NCI-H1092 (cell line): Measurements from ENCODE around the gene NOD2.

Experiments used
- DNase-seq: peaks from one replicate; lab custom pipeline; 2025; lab: John Stamatoyannopoulos, UW

NOD2 gene

GRCh38 chr16:50717494-50717893, 24.1 kb downstream of the NOD2 start:
- DNase-seq, result no peak

- no peak for DNase-seq
These were observed 24.8 kb downstream of the NOD2 start for GRCh38 chr16:50718061-50718760.

GRCh38 chr16:50718761-50719400, 25.5 kb downstream of the NOD2 start:
- no peak for DNase-seq

GRCh38 chr16:50719401-50720337, 26.3 kb downstream of the NOD2 start:
- DNase-seq, result no peak

- no peak for DNase-seq
These were observed 28.4 kb downstream of the NOD2 start for GRCh38 chr16:50721549-50722404.

GRCh38 chr16:50722405-50722737, 29.0 kb downstream of the NOD2 start:
- no peak for DNase-seq

- DNase-seq, result no peak
These were observed 29.6 kb downstream of the NOD2 start for GRCh38 chr16:50722960-50723359.

- no peak for DNase-seq
These were observed 30.9 kb downstream of the NOD2 start for GRCh38 chr16:50724306-50724705.

GRCh38 chr16:50731130-50731988, 38.0 kb downstream of the NOD2 start:
- DNase-seq, result no peak

GRCh38 chr16:50731989-50732832, 38.8 kb downstream of the NOD2 start:
- DNase-seq, result no peak

- no peak for DNase-seq
These were observed 40.1 kb downstream of the NOD2 start for GRCh38 chr16:50733468-50733867.

GRCh38 chr16:50735629-50736122, 42.3 kb downstream of the NOD2 start:
- no peak for DNase-seq

GRCh38 chr16:50736448-50736847, 43.0 kb downstream of the NOD2 start:
- DNase-seq, result no peak

GRCh38 chr16:50737420-50737959, 44.1 kb downstream of the NOD2 start:
- DNase-seq, result no peak

- no peak for DNase-seq
These were observed 45.6 kb downstream of the NOD2 start for GRCh38 chr16:50739031-50739430.

GRCh38 chr16:50740736-50741135, 47.3 kb downstream of the NOD2 start:
- DNase-seq, result no peak

GRCh38 chr16:50741225-50741780, 47.9 kb downstream of the NOD2 start:
- no peak for DNase-seq

GRCh38 chr16:50741781-50742575, 48.6 kb downstream of the NOD2 start, which contains the start of gene CYLD:
TSS of gene CYLD (plus strand) at chr16:50742086. CDS start at chr16:50749699, 7,613 bp downstream.
- peak; percentile 99 for DNase-seq
